Measurements from ENCODE around the gene YIPF7. TPM values are rescaled to one million over a fixed set of nuclear protein-coding genes. Genes with fewer than 3 reads are reported as not detected.

Gene YIPF7
- total and polyA plus RNA-seq, 9 of the 15 experiments (the other 6 are each of a cell fraction or from before 2014, with no cell fraction given), result 0.14 TPM; not detected in 8

DNA sequence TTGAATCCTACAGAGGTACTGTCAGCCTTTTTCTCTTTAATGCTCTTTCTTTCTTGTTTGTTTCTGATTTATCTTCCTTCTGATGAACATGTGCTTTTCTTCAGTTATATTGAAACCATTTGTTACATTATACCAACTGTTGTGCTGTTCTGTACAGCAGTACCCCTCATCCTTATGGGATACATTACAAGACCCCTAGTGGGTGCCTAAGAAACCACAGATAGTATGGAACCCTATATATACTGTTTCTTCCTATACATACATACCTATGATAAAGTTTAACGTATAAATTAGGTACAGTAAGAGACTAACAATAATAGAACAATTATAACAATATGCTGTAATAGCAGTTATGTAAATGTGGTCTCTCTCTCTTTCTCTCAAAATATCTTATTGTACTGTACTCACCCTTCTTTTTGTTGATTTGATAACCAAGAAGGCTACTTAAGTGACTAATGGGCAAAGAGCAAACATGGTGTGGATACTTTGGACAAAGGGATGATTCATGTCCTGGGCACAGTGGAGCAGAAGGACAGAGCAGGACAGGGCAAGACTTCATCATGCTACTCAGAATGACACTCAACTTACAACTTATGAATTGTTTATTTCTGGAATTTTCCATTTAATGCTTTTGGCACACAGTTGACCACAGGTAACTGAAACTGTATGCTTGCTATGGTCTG is 10.7 kb upstream of the YIPF7 start:
- 0% methylated on average over 1 of the region's 1 CpG for WGBS (ENCODE audit: insufficient coverage, low coverage, missing lambda C conversion rate)
- DNase-seq (ENCODE audit: extremely low read depth in 1 of 4, low spot score in 3 of 4) (no peak), FAIRE-seq (no peak), ATAC-seq (0 out of 3 replicates have a peak, but pooled peaks have one; percentile 25)
- CTCF ChIA-PET (ENCODE audit: low intra/inter-chr PET ratio), result no interaction called here
- Histone ChIP-seq H3K9me1 (ENCODE audit: control insufficient read depth, insufficient read depth, low read length) (no peaks in the 10 kb centered on the region), H4K20me1 (replicated peaks; ENCODE audit: control insufficient read depth, insufficient read depth, low read length) (no peaks in the 10 kb centered on the region), H3K79me2 (ENCODE audit: control insufficient read depth, insufficient read depth, low read length) (no peaks in the 10 kb centered on the region), H3K27ac (ENCODE audit: extremely low read depth, low read depth, low read length) (no peak overlapping the region), H2AFZ (ENCODE audit: low read depth, low read length) (no peak overlapping the region), H3K4me2 (ENCODE audit: insufficient read depth, low read length) (no peak overlapping the region), H3K9me3 (replicated peaks; ENCODE audit: control insufficient read depth, insufficient read depth, low read depth, low read length) (no peaks in the 10 kb centered on the region), H3K27me3 (ENCODE audit: control insufficient read depth in 2 of 2, insufficient read depth in 2 of 2, low read length in 2 of 2) (no peaks in the 10 kb centered on the region), H3K4me1 (replicated peaks in 1 of 2; ENCODE audit: control insufficient read depth in 2 of 2, insufficient read depth in 2 of 2, low read length in 2 of 2) (peaks cover 0 to 5% of the 10 kb centered on the region in 2 experiments; a peak in 1 of 5 replicates), H3K36me3 (ENCODE audit: control insufficient read depth, insufficient read depth, low read length) (no peaks in the 10 kb centered on the region), H3K9ac (ENCODE audit: insufficient read depth in 1 of 2, low read depth in 2 of 2, low read length in 2 of 2) (no peak overlapping the region), H3K4me3 (no peak overlapping the region)
- POLR2A ChIA-PET, result interaction anchor here (0.6 kb wide), 1 partner anchor 177 kb away, joined by 3 read pairs; no protein-coding TSS in a partner anchor
- BruUV-seq (replicated peaks), result no TSS peak
- TF ChIP-seq ZNF445 (CRISPR knock-in tag; IDR thresholded peaks at IDR 0.05; ENCODE audit: low read depth) (no peak), BHLHE40 (IDR thresholded peaks at IDR 0.05; ENCODE audit: low read length) (no peak), ZNF384 (IDR thresholded peaks at IDR 0.05; ENCODE audit: low read depth, low read length) (no peak), HDAC6 (IDR thresholded peaks at IDR 0.05; ENCODE audit: low read depth, low read length) (no peak), ZNF224 (CRISPR knock-in tag; IDR thresholded peaks at IDR 0.05) (no peak)
- TF ChIP-seq, protein P1, sequence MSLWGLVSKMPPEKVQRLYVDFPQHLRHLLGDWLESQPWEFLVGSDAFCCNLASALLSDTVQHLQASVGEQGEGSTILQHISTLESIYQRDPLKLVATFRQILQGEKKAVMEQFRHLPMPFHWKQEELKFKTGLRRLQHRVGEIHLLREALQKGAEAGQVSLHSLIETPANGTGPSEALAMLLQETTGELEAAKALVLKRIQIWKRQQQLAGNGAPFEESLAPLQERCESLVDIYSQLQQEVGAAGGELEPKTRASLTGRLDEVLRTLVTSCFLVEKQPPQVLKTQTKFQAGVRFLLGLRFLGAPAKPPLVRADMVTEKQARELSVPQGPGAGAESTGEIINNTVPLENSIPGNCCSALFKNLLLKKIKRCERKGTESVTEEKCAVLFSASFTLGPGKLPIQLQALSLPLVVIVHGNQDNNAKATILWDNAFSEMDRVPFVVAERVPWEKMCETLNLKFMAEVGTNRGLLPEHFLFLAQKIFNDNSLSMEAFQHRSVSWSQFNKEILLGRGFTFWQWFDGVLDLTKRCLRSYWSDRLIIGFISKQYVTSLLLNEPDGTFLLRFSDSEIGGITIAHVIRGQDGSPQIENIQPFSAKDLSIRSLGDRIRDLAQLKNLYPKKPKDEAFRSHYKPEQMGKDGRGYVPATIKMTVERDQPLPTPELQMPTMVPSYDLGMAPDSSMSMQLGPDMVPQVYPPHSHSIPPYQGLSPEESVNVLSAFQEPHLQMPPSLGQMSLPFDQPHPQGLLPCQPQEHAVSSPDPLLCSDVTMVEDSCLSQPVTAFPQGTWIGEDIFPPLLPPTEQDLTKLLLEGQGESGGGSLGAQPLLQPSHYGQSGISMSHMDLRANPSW (CRISPR knock-in tag; IDR thresholded peaks at IDR 0.05), result no peak
- in situ Hi-C loops (cut with MboI) (no loop called here), intact Hi-C loops (cut with micrococcal nuclease) (no loop called here)
